KMS-11 (cell line): ENCODE results near the gene MRPL52.

Experiments
- H2AFZ ChIP-seq: fragments of 200-600 bp; sonication (generic); 2 replicates; pipeline ENCODE4 v1.6.1; 2016; ENCODE audit warnings: antibody characterized with exemption, mixed run types, low read depth
- H3K27ac ChIP-seq: fragments of 200-600 bp; sonication (generic); 2 replicates; pipeline ENCODE4 v1.6.1; 2016; ENCODE audit warnings: mild to moderate bottlenecking, mixed run types
- H3K27me3 ChIP-seq: fragments of 200-600 bp; sonication (generic); 2 replicates; pipeline ENCODE4 v1.6.1; 2017; ENCODE audit warnings: mild to moderate bottlenecking, low read depth, mixed run types, moderate library complexity; ENCODE audit not compliant: insufficient read depth
- H3K36me3 ChIP-seq: fragments of 200-600 bp; sonication (generic); 2 replicates; pipeline ENCODE4 v1.6.1; 2017; ENCODE audit warnings: mild to moderate bottlenecking, mixed run types; ENCODE audit not compliant: insufficient read depth
- H3K4me1 ChIP-seq: fragments of 200-600 bp; sonication (generic); 2 replicates; pipeline ENCODE4 v1.6.1; 2016; ENCODE audit warnings: mild to moderate bottlenecking, low read depth, mixed run types; ENCODE audit not compliant: poor library complexity, severe bottlenecking
- H3K4me2 ChIP-seq: fragments of 200-600 bp; sonication (generic); 2 replicates; pipeline ENCODE4 v1.7.0; 2016; ENCODE audit warnings: mild to moderate bottlenecking, mixed run types
- H3K4me3 ChIP-seq: fragments of 200-600 bp; sonication (generic); IDR thresholded peaks from 2 replicates; pipeline ENCODE4 v1.6.1; 2017; ENCODE audit warnings: low read depth, low read length, mixed read lengths; ENCODE audit not compliant: insufficient read depth
- H3K79me2 ChIP-seq: fragments of 200-600 bp; sonication (generic); 2 replicates; pipeline ENCODE4 v1.6.1; 2016; ENCODE audit warnings: low read depth, mixed run types; ENCODE audit not compliant: insufficient read depth
- H3K9ac ChIP-seq: fragments of 200-600 bp; sonication (generic); 2 replicates; pipeline ENCODE4 v1.6.1; 2016; ENCODE audit warnings: mild to moderate bottlenecking, mixed run types
- H4K20me1 ChIP-seq: fragments of 200-600 bp; sonication (generic); 2 replicates; pipeline ENCODE4 v1.6.1; 2016; ENCODE audit warnings: mild to moderate bottlenecking, mixed run types; ENCODE audit not compliant: insufficient read depth
- TF ChIP-seq, protein P1 (sequence below): fragments of 200-600 bp; sonication (generic); conservative IDR thresholded peaks from 2 replicates; pipeline ENCODE4 v1.6.1; 2017; ENCODE audit warnings: low read depth, mild to moderate bottlenecking, antibody characterized with exemption, low read length, moderate library complexity, mixed read lengths

MRPL52 gene

DNA sequence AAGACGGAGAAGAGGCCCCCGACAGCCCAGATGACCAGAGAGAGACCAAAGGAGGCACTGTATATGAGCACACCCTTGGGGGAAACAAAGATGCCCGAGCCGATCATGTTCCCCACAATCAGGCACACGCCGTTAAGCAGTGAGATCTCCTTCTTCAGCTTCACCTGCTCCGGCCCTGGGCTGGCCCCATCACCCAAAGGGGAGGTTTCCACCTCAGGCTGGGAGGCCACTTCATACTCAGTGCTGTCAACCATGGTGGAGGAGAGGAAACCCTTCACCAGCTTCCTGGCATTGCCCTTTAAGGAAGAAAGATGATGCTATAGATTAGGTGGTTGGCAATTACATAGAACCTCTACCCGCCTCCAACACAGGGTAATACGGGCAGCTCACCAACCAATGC is 16.5 kb upstream of the MRPL52 start:
- TF ChIP-seq, protein P1, sequence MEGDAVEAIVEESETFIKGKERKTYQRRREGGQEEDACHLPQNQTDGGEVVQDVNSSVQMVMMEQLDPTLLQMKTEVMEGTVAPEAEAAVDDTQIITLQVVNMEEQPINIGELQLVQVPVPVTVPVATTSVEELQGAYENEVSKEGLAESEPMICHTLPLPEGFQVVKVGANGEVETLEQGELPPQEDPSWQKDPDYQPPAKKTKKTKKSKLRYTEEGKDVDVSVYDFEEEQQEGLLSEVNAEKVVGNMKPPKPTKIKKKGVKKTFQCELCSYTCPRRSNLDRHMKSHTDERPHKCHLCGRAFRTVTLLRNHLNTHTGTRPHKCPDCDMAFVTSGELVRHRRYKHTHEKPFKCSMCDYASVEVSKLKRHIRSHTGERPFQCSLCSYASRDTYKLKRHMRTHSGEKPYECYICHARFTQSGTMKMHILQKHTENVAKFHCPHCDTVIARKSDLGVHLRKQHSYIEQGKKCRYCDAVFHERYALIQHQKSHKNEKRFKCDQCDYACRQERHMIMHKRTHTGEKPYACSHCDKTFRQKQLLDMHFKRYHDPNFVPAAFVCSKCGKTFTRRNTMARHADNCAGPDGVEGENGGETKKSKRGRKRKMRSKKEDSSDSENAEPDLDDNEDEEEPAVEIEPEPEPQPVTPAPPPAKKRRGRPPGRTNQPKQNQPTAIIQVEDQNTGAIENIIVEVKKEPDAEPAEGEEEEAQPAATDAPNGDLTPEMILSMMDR: no peak

DNA sequence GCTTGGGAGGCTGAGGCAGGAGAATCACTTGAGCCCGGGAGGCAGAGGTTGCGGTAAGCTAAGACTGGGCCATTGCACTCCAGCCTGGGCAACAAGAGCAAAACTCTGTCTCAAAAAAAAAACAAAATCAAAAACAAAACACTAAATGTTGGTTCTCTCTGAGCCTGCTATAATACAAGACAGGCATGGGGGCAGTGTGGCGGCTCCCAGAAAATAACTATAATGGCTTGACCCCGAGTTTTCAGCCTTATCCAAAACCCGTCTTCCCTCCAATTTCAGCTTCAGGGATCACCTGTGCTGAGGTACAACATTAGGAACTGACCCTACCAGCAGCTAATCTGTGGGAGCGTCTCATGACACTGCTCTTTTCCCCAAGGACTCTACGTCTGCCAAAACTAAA is 15.3 kb upstream of the MRPL52 start:
- H3K9ac ChIP-seq: 0 out of 2 replicates have a peak overlapping the region, but pooled peaks have one; percentile 20

More for the DNA sequence above, 16.5 kb upstream of the MRPL52 start:
- no peak overlapping the region for H3K4me3 ChIP-seq
- 0 out of 2 replicates have a peak overlapping the region, but pooled peaks have one; percentile 80 for H3K4me2 ChIP-seq
- H3K79me2 ChIP-seq: no peaks in the 10 kb centered on the region
- no peaks in the 10 kb centered on the region for H3K36me3 ChIP-seq
- H3K9ac ChIP-seq: no peak overlapping the region
- H3K4me1 ChIP-seq: peaks cover 92% of the 10 kb centered on the region
- peak overlapping the region; percentile 95; the same call in 1 of the 2 replicates for H3K27ac ChIP-seq
- no peak overlapping the region for H2AFZ ChIP-seq
- no peaks in the 10 kb centered on the region for H3K27me3 ChIP-seq
- no peaks in the 10 kb centered on the region for H4K20me1 ChIP-seq

DNA sequence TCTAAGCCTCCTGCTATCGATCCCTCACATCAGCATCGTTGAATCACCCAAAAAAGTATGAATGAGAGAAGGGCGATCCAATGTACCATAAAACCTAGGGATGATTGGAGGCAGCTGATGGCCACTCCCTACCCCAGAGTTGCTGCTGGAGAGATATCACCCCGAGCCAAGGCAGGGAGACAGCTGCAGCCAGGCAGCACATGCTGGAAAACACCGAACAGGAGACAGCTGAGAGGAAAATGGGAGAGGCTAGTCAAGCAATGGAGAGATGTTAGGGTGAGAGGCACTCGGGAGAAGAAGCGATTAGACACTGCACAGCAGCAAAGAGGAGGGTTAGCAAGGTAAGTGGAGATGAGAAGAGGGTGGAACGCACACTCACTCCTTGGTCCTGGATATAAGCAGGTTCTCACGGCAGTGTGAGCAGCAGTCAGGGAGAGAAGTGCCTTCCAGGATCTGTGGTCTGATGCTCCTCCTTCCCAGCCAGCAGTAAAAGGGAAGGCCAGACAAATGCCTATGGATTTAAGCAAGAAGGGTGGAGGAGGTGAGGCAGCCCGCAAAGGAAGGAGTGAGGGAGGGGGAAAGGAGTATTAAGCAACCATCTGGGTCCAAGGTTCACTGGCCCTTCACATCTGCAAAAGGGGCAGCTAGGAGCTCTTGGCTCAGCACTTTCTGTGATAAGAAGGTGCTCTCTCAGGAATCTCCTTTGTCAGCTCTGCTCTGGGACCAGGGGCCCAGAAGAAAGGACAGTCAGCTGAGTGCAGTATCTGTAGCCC is 14.6 kb upstream of the MRPL52 start, which contains the start of gene SLC7A7:
Gene SLC7A7 (minus strand): TSS at position 495 of the 773 bp plus-strand sequence. CDS start 2,037 bp downstream, outside the sequence.
- Histone ChIP-seq H3K4me2 (peak within 1 kb of the TSS; percentile 69), H3K9ac (peak within 1 kb of the TSS; percentile 20; the same call in 1 of the 2 replicates), H3K36me3 (no peaks in the 10 kb centered on the region), H3K79me2 (no peaks in the 10 kb centered on the region), H2AFZ (peak within 1 kb of the TSS; percentile 8; the same call in 1 of the 2 replicates), H4K20me1 (no peaks in the 10 kb centered on the region), H3K4me1 (peaks cover 95% of the 10 kb centered on the region), H3K27ac (peak within 1 kb of the TSS; percentile 90), H3K27me3 (no peaks in the 10 kb centered on the region), H3K4me3 (no peak within 1 kb of the TSS)
- TF ChIP-seq, protein P1: no peak

More for the DNA sequence above, 15.3 kb upstream of the MRPL52 start:
- TF ChIP-seq, protein P1: no peak
- peak overlapping the region; percentile 69; the same call in 1 of the 2 replicates for H3K4me2 ChIP-seq
- H3K27me3 ChIP-seq: no peaks in the 10 kb centered on the region
- H3K79me2 ChIP-seq: no peaks in the 10 kb centered on the region
- H4K20me1 ChIP-seq: no peaks in the 10 kb centered on the region
- H3K4me3 ChIP-seq: no peak overlapping the region
- no peak overlapping the region for H2AFZ ChIP-seq
- peak overlapping the region; percentile 90 for H3K27ac ChIP-seq
- H3K36me3 ChIP-seq: no peaks in the 10 kb centered on the region
- peaks cover 95% of the 10 kb centered on the region for H3K4me1 ChIP-seq

DNA sequence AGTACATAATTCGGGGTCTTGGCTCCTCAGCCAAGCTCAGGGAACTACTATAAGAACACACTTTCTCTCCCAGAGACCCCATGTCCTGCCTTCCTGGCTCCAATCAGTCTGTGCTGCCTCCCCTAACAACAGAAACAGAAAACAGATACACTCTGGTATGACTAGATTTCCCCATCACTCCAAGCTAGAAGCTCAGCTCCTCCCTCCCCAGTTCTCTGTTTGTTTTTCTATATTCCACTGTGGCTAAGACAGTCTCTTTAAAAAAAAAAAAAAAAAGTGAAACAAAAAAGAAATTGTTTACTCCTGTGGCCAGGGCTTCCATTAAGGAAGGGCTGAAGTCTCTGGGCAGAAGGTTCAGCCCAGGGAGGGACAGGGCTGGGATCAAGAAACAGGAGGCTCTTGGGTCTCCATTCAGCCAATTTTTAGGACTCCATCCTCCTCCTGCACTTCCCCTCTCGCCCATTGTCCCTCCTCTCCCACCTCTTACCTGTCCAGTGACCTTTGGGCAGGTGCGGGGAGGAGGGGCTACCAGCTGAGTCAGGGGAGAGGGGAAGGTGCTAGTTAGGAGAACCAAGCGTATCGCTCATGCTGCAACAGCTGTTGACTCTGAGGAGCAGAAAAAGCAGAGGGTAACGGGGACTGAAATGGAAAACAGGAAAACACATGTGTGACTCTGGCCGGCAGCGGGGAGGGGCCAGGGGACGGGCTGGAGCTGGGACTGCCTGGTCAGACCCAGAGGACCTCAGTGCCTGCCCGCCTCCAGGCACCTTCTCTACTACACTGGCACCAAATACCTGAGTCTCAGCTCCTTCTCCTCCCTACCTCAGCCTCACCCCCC is 10.3 kb upstream of the MRPL52 start:
- Histone ChIP-seq H3K9ac (peak overlapping the region; percentile 53), H3K36me3 (no peaks in the 10 kb centered on the region), H3K27me3 (no peaks in the 10 kb centered on the region), H3K79me2 (no peaks in the 10 kb centered on the region), H3K27ac (peak overlapping the region; percentile 80), H3K4me1 (peaks cover 79% of the 10 kb centered on the region), H2AFZ (peak overlapping the region; percentile 49; the same call in 1 of the 2 replicates), H4K20me1 (no peaks in the 10 kb centered on the region), H3K4me3 (no peak overlapping the region), H3K4me2 (peak overlapping the region; percentile 92)
- TF ChIP-seq, protein P1: no peak
